ENCODE results near the gene LEPROT.

DNA sequence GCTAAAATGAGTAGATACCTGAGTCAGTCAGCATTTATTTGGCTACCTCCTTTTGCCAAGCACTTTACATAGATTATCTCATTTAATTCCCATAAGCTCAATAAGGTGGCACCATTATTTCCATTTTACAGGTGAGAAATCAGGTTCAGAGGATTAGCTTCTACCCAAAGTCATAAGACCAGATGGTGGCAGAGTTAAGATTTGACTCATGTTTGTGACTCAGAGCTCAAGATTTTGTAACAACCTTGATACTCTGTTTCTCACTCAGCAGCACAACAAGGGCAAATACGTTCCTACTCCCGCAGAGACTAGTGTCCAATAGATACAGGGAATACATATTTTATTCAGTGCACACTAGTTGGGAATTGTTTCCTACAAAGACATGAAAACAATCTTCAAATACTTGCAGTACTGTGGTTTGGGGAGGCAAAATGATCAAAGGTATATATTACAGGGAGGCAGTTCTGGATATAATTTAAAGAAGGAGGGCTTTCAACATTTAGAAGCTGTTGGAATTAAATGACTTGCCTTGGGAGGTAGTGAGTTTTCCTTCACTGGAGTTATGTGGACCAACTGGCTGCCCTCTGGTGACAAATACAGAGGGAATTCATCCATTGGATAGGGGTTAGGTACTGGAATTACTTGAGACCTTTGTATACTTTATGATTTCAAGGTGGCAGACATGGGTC is 3.6 kb downstream of the LEPROT start:
- no peak for TF ChIP-seq POLR2AphosphoS5 (IDR thresholded peaks at IDR 0.05)
- TF ChIP-seq CTCF (IDR thresholded peaks at IDR 0.05; ENCODE audit: poor library complexity, severe bottlenecking): no peak
- no peak for TF ChIP-seq SMC3 (conservative IDR thresholded peaks at IDR 0.05; ENCODE audit: poor library complexity)
- TF ChIP-seq EZH2 (IDR thresholded peaks at IDR 0.05; ENCODE audit: borderline replicate concordance, insufficient read depth, low read length, poor library complexity, severe bottlenecking): no peak
- TF ChIP-seq MXI1 (conservative IDR thresholded peaks at IDR 0.05; ENCODE audit: poor library complexity, severe bottlenecking): no peak

Measured in neural cell (in vitro differentiated cells).